ACC112 (cell line): ENCODE results near the gene JAKMIP2.
A peak's percentile ranks its signal among the peaks of the same experiment; 100 is the strongest.

ENCODE experiments used
- H2AFZ ChIP-seq: fragments of 200-600 bp; sonication (generic); one replicate; pipeline ENCODE4 v1.6.0; 2017; ENCODE audit warnings: antibody characterized with exemption, low read length; ENCODE audit not compliant: unreplicated experiment
- H3K27ac ChIP-seq: fragments of 200-600 bp; sonication (generic); 2 replicates; pipeline ENCODE4 v1.5.1; 2014; ENCODE audit warnings: low read depth, mild to moderate bottlenecking, antibody characterized with exemption, low read length, moderate library complexity
- H3K27me3 ChIP-seq: fragments of 200-600 bp; sonication (generic); 2 replicates; pipeline ENCODE4 v1.6.1; 2014; ENCODE audit warnings: mild to moderate bottlenecking, antibody characterized with exemption, low read length, moderate library complexity, mixed read lengths; ENCODE audit not compliant: insufficient read depth
- H3K36me3 ChIP-seq: fragments of 200-600 bp; sonication (generic); 2 replicates; pipeline ENCODE4 v1.6.1; 2016; ENCODE audit warnings: mild to moderate bottlenecking, antibody characterized with exemption, low read length, moderate library complexity, mixed read lengths; ENCODE audit not compliant: insufficient read depth
- H3K4me1 ChIP-seq: fragments of 200-600 bp; sonication (generic); one replicate; pipeline ENCODE4 v1.6.1; 2016; ENCODE audit warnings: low read length, mixed read lengths; ENCODE audit not compliant: insufficient read depth, unreplicated experiment, control insufficient read depth
- H3K4me3 ChIP-seq: fragments of 200-600 bp; sonication (generic); 2 replicates; pipeline ENCODE4 v1.5.1; 2014; ENCODE audit warnings: mild to moderate bottlenecking, low read depth, low read length
- H3K79me2 ChIP-seq: fragments of 200-600 bp; sonication (generic); one replicate; pipeline ENCODE4 v1.6.0; 2016; ENCODE audit warnings: low read length; ENCODE audit not compliant: control insufficient read depth, unreplicated experiment, insufficient read depth

The JAKMIP2 gene

GRCh38 chr5:147578228-147579024 is 204.1 kb downstream of the JAKMIP2 start:
- H2AFZ ChIP-seq: peak overlapping the region; percentile 58
- no peak overlapping the region for H3K27ac ChIP-seq
- no peaks in the 10 kb centered on the region for H3K4me1 ChIP-seq
- H3K4me3 ChIP-seq: no peak overlapping the region
- H3K36me3 ChIP-seq: no peaks in the 10 kb centered on the region
- H3K79me2 ChIP-seq: no peaks in the 10 kb centered on the region
- H3K27me3 ChIP-seq: no peaks in the 10 kb centered on the region

GRCh38 chr5:147576646-147577535 is 205.6 kb downstream of the JAKMIP2 start:
- no peak overlapping the region for H3K4me3 ChIP-seq
- H2AFZ ChIP-seq: no peak overlapping the region
- H3K79me2 ChIP-seq: no peaks in the 10 kb centered on the region
- H3K36me3 ChIP-seq: no peaks in the 10 kb centered on the region
- H3K4me1 ChIP-seq: no peaks in the 10 kb centered on the region
- H3K27ac ChIP-seq: no peak overlapping the region
- no peaks in the 10 kb centered on the region for H3K27me3 ChIP-seq

GRCh38 chr5:147575598-147575997 is 206.9 kb downstream of the JAKMIP2 start:
- H3K4me1 ChIP-seq: no peaks in the 10 kb centered on the region
- H3K27ac ChIP-seq: no peak overlapping the region
- H3K36me3 ChIP-seq: no peaks in the 10 kb centered on the region
- no peak overlapping the region for H2AFZ ChIP-seq
- H3K79me2 ChIP-seq: no peaks in the 10 kb centered on the region
- no peak overlapping the region for H3K4me3 ChIP-seq
- no peaks in the 10 kb centered on the region for H3K27me3 ChIP-seq

- Histone ChIP-seq H3K27me3 (no peaks in the 10 kb centered on the region), H3K36me3 (no peaks in the 10 kb centered on the region), H3K4me1 (no peaks in the 10 kb centered on the region), H3K27ac (no peak overlapping the region), H3K4me3 (no peak overlapping the region), H3K79me2 (no peaks in the 10 kb centered on the region), H2AFZ (no peak overlapping the region)
Observed at GRCh38 chr5:147573211-147573610, 209.3 kb downstream of the JAKMIP2 start.

- Histone ChIP-seq H3K4me3 (no peak overlapping the region), H3K36me3 (no peaks in the 10 kb centered on the region), H3K4me1 (peaks cover 11% of the 10 kb centered on the region), H3K27ac (no peak overlapping the region), H2AFZ (no peak overlapping the region), H3K79me2 (no peaks in the 10 kb centered on the region), H3K27me3 (no peaks in the 10 kb centered on the region)
Observed at GRCh38 chr5:147568710-147569406, 213.7 kb downstream of the JAKMIP2 start.

GRCh38 chr5:147567917-147568598 is 214.5 kb downstream of the JAKMIP2 start:
- Histone ChIP-seq H3K27me3 (no peaks in the 10 kb centered on the region), H3K79me2 (no peaks in the 10 kb centered on the region), H3K4me3 (no peak overlapping the region), H3K36me3 (no peaks in the 10 kb centered on the region), H3K27ac (no peak overlapping the region), H3K4me1 (peaks cover 11% of the 10 kb centered on the region), H2AFZ (no peak overlapping the region)

- H3K4me3 ChIP-seq: no peak overlapping the region
- peaks cover 11% of the 10 kb centered on the region for H3K4me1 ChIP-seq
- H3K79me2 ChIP-seq: no peaks in the 10 kb centered on the region
- no peak overlapping the region for H3K27ac ChIP-seq
- H2AFZ ChIP-seq: no peak overlapping the region
- 0 out of 2 replicates have a peak, but pooled peaks cover 2% of the 10 kb centered on the region for H3K27me3 ChIP-seq
- no peaks in the 10 kb centered on the region for H3K36me3 ChIP-seq
Observed at GRCh38 chr5:147565524-147565923, 217.0 kb downstream of the JAKMIP2 start.

GRCh38 chr5:147564124-147564486 is 218.4 kb downstream of the JAKMIP2 start:
- no peaks in the 10 kb centered on the region for H3K79me2 ChIP-seq
- H3K4me1 ChIP-seq: peaks cover 11% of the 10 kb centered on the region
- H3K36me3 ChIP-seq: no peaks in the 10 kb centered on the region

GRCh38 chr5:147563466-147564123 is 218.9 kb downstream of the JAKMIP2 start:
- H3K4me1 ChIP-seq: peaks cover 12% of the 10 kb centered on the region

More at GRCh38 chr5:147564124-147564486, 218.4 kb downstream of the JAKMIP2 start:
- no peak overlapping the region for H2AFZ ChIP-seq
- no peak overlapping the region for H3K4me3 ChIP-seq
- no peak overlapping the region for H3K27ac ChIP-seq
- peaks cover 9% of the 10 kb centered on the region for H3K27me3 ChIP-seq

GRCh38 chr5:147561435-147561834 is 221.1 kb downstream of the JAKMIP2 start:
- H3K36me3 ChIP-seq: no peaks in the 10 kb centered on the region
- H3K27ac ChIP-seq: no peak overlapping the region
- H3K27me3 ChIP-seq: peaks cover 9% of the 10 kb centered on the region
- no peak overlapping the region for H2AFZ ChIP-seq
- no peak overlapping the region for H3K4me3 ChIP-seq
- no peaks in the 10 kb centered on the region for H3K79me2 ChIP-seq
- peaks cover 9% of the 10 kb centered on the region for H3K4me1 ChIP-seq

More at GRCh38 chr5:147563466-147564123, 218.9 kb downstream of the JAKMIP2 start:
- no peaks in the 10 kb centered on the region for H3K79me2 ChIP-seq
- no peak overlapping the region for H3K4me3 ChIP-seq
- H3K27me3 ChIP-seq: peaks cover 9% of the 10 kb centered on the region
- H3K36me3 ChIP-seq: no peaks in the 10 kb centered on the region
- H3K27ac ChIP-seq: no peak overlapping the region
- H2AFZ ChIP-seq: no peak overlapping the region
